ENCODE data around the gene ACOXL. TPM values are rescaled to one million over a fixed set of nuclear protein-coding genes. Genes with fewer than 3 reads are reported as not detected.

ACOXL gene
- total and polyA plus RNA-seq, 9 of the 15 experiments (the other 6 are each of a cell fraction or from before 2014, with no cell fraction given), result 0.31 to 0.56 TPM; not detected in 7

GRCh38 chr2:110691612-110692258 lies 40.6 kb upstream of the ACOXL start (continued):
- peak; percentile 86; the same call in 1 of the 2 replicates for TF ChIP-seq HMBOX1 (IDR thresholded peaks at IDR 0.05)
- TF ChIP-seq MECOM (CRISPR knock-in tag; IDR thresholded peaks at IDR 0.05), result peak; percentile 80
- TF ChIP-seq MAX (CRISPR knock-in tag; IDR thresholded peaks at IDR 0.05), result no peak
- peak; percentile 51; the same call in 1 of the 2 replicates for TF ChIP-seq EHMT2 (IDR thresholded peaks at IDR 0.05)
- TF ChIP-seq ZFP1 (CRISPR knock-in tag; IDR thresholded peaks at IDR 0.05), result no peak
- peak; percentile 86; the same call in 1 of the 2 replicates for TF ChIP-seq CREB3 (tag; conservative IDR thresholded peaks at IDR 0.05; ENCODE audit: low read depth)
- peak; percentile 84 for TF ChIP-seq PTRF (tag; IDR thresholded peaks at IDR 0.05)
- TF ChIP-seq CHD1 (IDR thresholded peaks at IDR 0.05; ENCODE audit: low read length), result no peak
- TF ChIP-seq TEAD1 (CRISPR knock-in tag; IDR thresholded peaks at IDR 0.05), result no peak
- no peak for TF ChIP-seq PHF21A (IDR thresholded peaks at IDR 0.05; ENCODE audit: borderline replicate concordance, low read depth)
- no peak for TF ChIP-seq NR4A1 (CRISPR knock-in tag; IDR thresholded peaks at IDR 0.05)
- TF ChIP-seq NR4A1 (tag; IDR thresholded peaks at IDR 0.05), result peak; percentile 96
- no peak for TF ChIP-seq SRSF1 (IDR thresholded peaks at IDR 0.05; ENCODE audit: low read depth, low read length)
- TF ChIP-seq TSHZ1 (CRISPR knock-in tag; IDR thresholded peaks at IDR 0.05), result no peak
- TF ChIP-seq CXXC5 (CRISPR knock-in tag; IDR thresholded peaks at IDR 0.05), result peak; percentile 77
- TF ChIP-seq MYC (IDR thresholded peaks at IDR 0.05; ENCODE audit: low read depth, low read length), result no peak
- no peak for TF ChIP-seq MYC (CRISPR knock-in tag; IDR thresholded peaks at IDR 0.05; ENCODE audit: borderline replicate concordance, low read depth)
- no peak for TF ChIP-seq TRIM25 (IDR thresholded peaks at IDR 0.05; ENCODE audit: borderline replicate concordance)

Measured in K562 (cell line).